DMS53 (cell line): ENCODE data around the gene SCYL3.
A peak's percentile ranks its signal among the peaks of the same experiment; 100 is the strongest.
"Not testable (repeated sequence)": the region's sequence is repeated elsewhere in the genome, so short reads cannot be mapped to it uniquely, and the experiment has no call there.

ENCODE experiments used
- DNase-seq: peaks from one replicate; lab custom pipeline; 2025; lab: John Stamatoyannopoulos, UW

SCYL3 gene

GRCh38 chr1:169812131-169812530 lies 81.6 kb downstream of the SCYL3 start:
- no peak for DNase-seq

DNA sequence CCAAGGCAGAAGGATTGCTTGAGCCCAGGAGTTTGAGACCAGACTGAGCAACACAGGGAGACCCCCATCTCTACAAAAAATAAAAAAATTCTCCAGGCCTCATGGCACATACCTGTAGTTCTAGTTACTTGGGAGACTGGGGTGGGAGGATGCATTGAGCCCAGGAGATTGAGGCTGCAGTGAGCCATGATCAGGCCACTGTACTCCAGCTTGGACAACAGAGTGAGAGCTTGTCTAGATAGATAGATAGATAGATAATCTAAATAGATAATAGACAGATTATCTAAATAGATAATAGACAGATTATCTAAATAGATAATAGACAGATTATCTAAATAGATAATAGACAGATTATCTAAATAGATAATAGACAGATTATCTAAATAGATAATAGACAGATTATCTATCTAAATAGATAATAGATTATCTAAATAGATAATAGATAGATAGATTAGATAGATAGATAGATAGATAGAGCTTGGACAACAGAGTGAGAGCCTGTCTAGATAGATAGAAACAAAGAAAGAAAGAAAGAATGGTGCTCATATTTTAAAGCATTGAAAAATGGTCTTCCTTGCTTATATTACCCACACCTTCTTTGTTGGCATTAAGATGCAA lies 82.2 kb downstream of the SCYL3 start:
- not testable (repeated sequence) for DNase-seq

DNA sequence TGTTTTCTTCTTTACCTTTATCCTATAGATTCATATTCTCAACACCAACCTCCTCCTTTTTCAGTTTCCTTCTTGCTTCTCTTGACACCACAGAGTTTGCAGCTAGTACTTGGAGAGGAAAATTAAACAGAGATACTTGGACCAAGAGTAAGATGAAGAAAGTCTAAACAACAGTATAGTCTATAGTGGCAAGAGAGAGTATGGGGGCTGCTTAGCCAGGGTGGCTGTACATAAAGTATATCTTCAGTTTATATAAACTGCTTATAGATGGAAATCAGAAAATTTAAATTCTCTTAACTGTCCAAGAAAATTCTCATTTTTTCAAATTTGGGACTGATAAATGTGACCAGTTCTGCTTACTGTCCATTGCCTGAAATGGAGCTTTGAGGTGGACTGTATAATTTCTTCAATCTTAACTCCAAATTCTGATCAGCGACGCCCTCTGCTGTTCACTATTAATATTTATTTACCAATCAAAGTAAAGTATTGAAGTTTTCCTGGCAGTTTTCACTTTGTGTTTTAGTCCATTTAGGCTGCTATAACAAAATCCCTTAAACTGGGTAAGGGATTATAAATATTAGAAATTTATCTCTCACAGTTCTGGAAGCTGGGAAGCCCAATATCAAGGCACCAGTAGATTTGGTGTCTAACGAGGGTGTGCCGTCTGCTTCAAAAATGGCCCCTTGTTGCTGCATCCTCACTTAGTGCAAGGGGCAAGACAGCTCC lies 84.2 kb downstream of the SCYL3 start:
- peak; percentile 63 for DNase-seq

DNA sequence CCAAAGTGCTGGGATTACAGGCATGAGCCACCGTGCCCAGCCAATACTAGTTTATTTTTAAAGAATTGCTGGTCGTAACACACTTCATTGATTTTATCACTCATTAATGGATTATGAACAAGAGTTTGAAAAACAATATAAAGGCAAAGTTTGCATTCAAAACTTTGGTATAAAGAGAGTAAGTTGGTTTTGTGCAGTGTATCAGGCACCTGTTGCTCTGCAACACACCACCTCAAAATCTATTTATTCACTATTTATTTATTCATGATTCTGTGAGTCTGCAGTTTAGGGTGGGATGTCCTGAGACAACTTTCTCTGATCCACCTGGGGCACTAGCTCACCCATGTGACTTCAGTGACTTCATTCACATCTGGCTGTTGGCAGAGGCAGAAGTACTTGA lies 88.8 kb downstream of the SCYL3 start:
- DNase-seq, result no peak

DNA sequence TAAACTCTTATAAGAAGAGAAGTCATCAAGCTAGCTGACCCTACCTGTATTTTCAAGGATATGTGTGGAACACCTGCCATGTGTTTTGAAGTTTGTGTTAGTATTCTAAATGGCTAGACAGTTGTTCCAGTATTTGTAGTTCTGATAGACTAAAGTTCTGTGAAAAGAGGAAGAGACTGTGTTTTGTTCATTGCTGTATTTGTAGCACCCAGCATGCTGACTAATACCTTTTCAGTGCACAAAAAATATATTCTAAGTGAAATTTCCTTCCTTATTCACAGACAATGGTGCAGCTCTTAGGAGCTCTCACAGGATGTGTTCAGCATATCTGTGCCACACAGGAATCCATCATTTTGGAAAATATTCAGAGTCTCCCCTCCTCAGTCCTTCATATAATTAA lies 90.8 kb downstream of the SCYL3 start:
- DNase-seq, result no peak
